Sigmoid colon (tissue), 7 donors: ENCODE results near the gene ANK2. TPM values are rescaled to one million over a fixed set of nuclear protein-coding genes. Genes with fewer than 3 reads are reported as not detected.

Source experiments
- DNase-seq: peaks from one replicate; pipeline ENCODE4 v3.0.0-alpha.2; 2019
- H3K27ac ChIP-seq, 4 donors: fragments of 200-600 bp; sonication (generic); one replicate each; pipeline ENCODE4 v1.5.1; 2016 to 2019; ENCODE audit warnings: mild to moderate bottlenecking in 1 of 4
- H3K27me3 ChIP-seq, 3 donors: fragments of 200-600 bp; sonication (generic); one replicate each; pipeline ENCODE4 v1.5.1; 2019; ENCODE audit warnings: mild to moderate bottlenecking in 1 of 3
- H3K36me3 ChIP-seq, 4 donors: fragments of 200-600 bp; sonication (generic); one replicate each; pipeline ENCODE4 v1.5.1; 2016 to 2019
- H3K4me1 ChIP-seq, 4 donors: fragments of 200-600 bp; sonication (generic); one replicate each; pipeline ENCODE4 v1.5.1; 2017 to 2019
- H3K4me3 ChIP-seq, 4 donors: fragments of 200-600 bp; sonication (generic); one replicate each; pipeline ENCODE4 v1.5.1; 2017 to 2019; ENCODE audit warnings: mild to moderate bottlenecking in 2 of 4, moderate library complexity in 1 of 4
- H3K9me3 ChIP-seq, 4 donors: fragments of 200-600 bp in 3 of 4; sonication (generic) in 3 of 4; one replicate each; pipeline versions ENCODE4 v1.5.1 to v1.6.1; 2013 to 2019
- EP300 ChIP-seq, 4 donors: sonication (generic); formaldehyde crosslinking; IDR thresholded peaks; one replicate each; pipeline ENCODE4 v1.6.1; 2017; ENCODE audit warnings: antibody characterized with exemption in 4 of 4
- POLR2A ChIP-seq, 2 donors: fragments of 450-650 bp; IDR thresholded peaks; one replicate each; pipeline ENCODE4 v1.6.1; 2016; ENCODE audit warnings: antibody characterized with exemption in 2 of 2, mild to moderate bottlenecking in 2 of 2, moderate library complexity in 2 of 2
- POLR2AphosphoS5 ChIP-seq, 4 donors: sonication (generic); formaldehyde crosslinking; IDR thresholded peaks; one replicate each; pipeline ENCODE4 v1.6.1; 2017; ENCODE audit warnings: antibody characterized with exemption in 4 of 4
- WGBS, 2 donors: extraction: QIAGEN DNeasy Blood & Tissue Kit; methylation state at CpG; one replicate each; pipeline ENCODE4 v1.1.7; 2013; 5-methylcytosine and 5-hydroxymethylcytosine counted together
- intact Hi-C: fragments of 100-400 bp; cut with DNase I; formaldehyde crosslinking; loops from one replicate; pipeline ENCODE4 v1.15.1; 2023
- polyA plus RNA-seq, 3 donors: library from polyadenylated mRNA; stranded (reverse); fragments of 200-250 nt; gene quantifications; one replicate each; pipeline ENCODE4 v1.2.3, GENCODE V29; 2013
- total RNA-seq, 4 donors: library from RNA; depleted of rRNA; stranded (reverse); fragments of >200 nt; gene quantifications; one replicate each; pipeline ENCODE4 v1.1.0, GENCODE V29; 2016
- TF ChIP-seq, protein P1 (sequence below), 4 experiments: fragments of 450-650 bp in 3 of 4; fragments of 200-600 bp in 1 of 4; IDR thresholded peaks; one replicate each; pipeline ENCODE4 v1.5.1; 2016 to 2019; ENCODE audit warnings: antibody characterized with exemption in 4 of 4, mild to moderate bottlenecking in 3 of 4, moderate library complexity in 2 of 4
- donor health status: healthy with polysubstance abuse.
- donor health status: Bipolar disorder and iron deficiency.
- donor health status: healthy.

Gene ANK2
- total and polyA plus RNA-seq, 7 donors = 1.4 to 141 (median 69.8) TPM

DNA sequence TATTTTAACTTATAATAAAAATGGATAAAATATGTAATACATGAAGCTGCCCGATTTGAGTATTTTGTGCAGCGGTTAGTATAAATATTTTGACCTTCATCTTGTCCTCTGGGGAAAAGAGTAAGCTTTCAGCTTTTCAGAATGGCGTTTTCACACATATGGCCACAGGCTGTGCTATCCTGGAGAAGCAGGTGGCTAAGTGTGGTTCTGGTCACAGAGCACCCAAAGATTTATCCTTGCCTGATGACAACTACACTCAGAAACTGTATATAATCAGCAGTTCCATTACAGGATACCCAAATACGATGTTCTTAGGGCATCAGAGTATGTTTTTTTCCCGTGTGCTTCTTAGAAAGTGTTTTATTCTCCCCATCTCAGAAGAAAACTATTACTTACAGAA lies 42.3 kb upstream of the ANK2 start:
- Histone ChIP-seq H3K4me1 (no peaks in the 10 kb centered on the region), H3K4me3 (no peak overlapping the region), H3K9me3 (no peaks in the 10 kb centered on the region), H3K36me3 (no peaks in the 10 kb centered on the region), H3K27me3 (no peaks in the 10 kb centered on the region), H3K27ac (no peak overlapping the region)
- DNase-seq = no peak
- intact Hi-C loops = no loop called here
- 79 to 80% methylated on average over 5 of the region's 5 CpGs for WGBS, 2 donors
- TF ChIP-seq POLR2AphosphoS5 (IDR thresholded peaks at IDR 0.05) = no peak
- TF ChIP-seq, protein P1, sequence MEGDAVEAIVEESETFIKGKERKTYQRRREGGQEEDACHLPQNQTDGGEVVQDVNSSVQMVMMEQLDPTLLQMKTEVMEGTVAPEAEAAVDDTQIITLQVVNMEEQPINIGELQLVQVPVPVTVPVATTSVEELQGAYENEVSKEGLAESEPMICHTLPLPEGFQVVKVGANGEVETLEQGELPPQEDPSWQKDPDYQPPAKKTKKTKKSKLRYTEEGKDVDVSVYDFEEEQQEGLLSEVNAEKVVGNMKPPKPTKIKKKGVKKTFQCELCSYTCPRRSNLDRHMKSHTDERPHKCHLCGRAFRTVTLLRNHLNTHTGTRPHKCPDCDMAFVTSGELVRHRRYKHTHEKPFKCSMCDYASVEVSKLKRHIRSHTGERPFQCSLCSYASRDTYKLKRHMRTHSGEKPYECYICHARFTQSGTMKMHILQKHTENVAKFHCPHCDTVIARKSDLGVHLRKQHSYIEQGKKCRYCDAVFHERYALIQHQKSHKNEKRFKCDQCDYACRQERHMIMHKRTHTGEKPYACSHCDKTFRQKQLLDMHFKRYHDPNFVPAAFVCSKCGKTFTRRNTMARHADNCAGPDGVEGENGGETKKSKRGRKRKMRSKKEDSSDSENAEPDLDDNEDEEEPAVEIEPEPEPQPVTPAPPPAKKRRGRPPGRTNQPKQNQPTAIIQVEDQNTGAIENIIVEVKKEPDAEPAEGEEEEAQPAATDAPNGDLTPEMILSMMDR (IDR thresholded peaks at IDR 0.05) = no peak
- no peak for TF ChIP-seq EP300 (IDR thresholded peaks at IDR 0.05)
- TF ChIP-seq POLR2A (IDR thresholded peaks at IDR 0.05) = no peak

DNA sequence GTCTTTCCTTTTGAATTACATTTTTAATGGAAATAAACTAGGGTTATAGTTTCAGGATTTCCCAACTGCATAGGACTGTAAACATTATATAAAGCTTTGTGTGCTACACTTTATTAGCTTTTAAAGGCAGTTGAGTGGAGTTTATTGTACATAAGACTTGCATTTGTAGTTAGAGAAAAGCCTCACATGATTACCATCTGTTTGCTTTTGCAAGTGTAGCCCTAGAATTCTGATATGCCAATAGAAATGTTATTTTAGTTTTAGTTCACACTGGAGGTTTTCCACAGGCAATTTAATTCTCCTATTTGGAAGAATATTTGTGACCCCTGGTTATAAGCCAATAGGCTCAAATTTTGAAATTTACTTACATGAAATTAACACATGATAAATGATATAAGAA lies 41.3 kb upstream of the ANK2 start:
- Histone ChIP-seq H3K36me3 (no peaks in the 10 kb centered on the region), H3K27me3 (no peaks in the 10 kb centered on the region), H3K4me1 (peaks cover 0 to 5% (median 0%) of the 10 kb centered on the region in 4 donors), H3K4me3 (no peak overlapping the region), H3K27ac (no peak overlapping the region), H3K9me3 (no peaks in the 10 kb centered on the region)
- DNase-seq = no peak
- intact Hi-C loops = no loop called here
- no peak for TF ChIP-seq POLR2A (IDR thresholded peaks at IDR 0.05)
- no peak for TF ChIP-seq POLR2AphosphoS5 (IDR thresholded peaks at IDR 0.05)
- no peak for TF ChIP-seq EP300 (IDR thresholded peaks at IDR 0.05)
- TF ChIP-seq, protein P1 (IDR thresholded peaks at IDR 0.05) = no peak

DNA sequence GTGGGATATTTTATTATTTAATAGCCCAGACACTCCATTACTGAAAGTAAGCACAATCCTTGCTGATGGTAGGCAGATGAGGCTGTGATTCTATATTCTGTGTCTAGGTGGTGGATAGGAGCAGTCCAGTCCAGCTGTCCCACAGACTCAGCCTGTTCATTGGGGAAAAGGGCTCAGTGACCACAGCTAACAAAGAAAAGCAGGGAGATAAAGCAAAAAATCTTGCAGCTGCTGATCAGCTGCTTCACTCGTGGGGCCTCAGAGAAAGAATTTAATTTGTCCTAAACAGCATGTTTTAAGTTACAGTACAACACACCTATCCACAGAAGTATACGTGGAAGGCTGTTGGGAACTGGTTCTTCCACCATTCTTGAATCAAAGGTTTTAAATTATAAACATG lies 40.7 kb upstream of the ANK2 start:
- no peak for DNase-seq
- H3K27me3 ChIP-seq = no peaks in the 10 kb centered on the region
- H3K4me3 ChIP-seq = no peak overlapping the region
- WGBS, 2 donors = 27 to 51% methylated on average over 2 of the region's 2 CpGs
- H3K36me3 ChIP-seq = no peaks in the 10 kb centered on the region
- H3K27ac ChIP-seq = no peak overlapping the region
- intact Hi-C loops = no loop called here
- TF ChIP-seq POLR2A (IDR thresholded peaks at IDR 0.05) = no peak
- TF ChIP-seq, protein P1 (IDR thresholded peaks at IDR 0.05) = no peak
- no peak for TF ChIP-seq POLR2AphosphoS5 (IDR thresholded peaks at IDR 0.05)
- no peak for TF ChIP-seq EP300 (IDR thresholded peaks at IDR 0.05)
- no peaks in the 10 kb centered on the region for H3K9me3 ChIP-seq
- H3K4me1 ChIP-seq = peaks cover 0 to 5% (median 0%) of the 10 kb centered on the region in 4 donors

DNA sequence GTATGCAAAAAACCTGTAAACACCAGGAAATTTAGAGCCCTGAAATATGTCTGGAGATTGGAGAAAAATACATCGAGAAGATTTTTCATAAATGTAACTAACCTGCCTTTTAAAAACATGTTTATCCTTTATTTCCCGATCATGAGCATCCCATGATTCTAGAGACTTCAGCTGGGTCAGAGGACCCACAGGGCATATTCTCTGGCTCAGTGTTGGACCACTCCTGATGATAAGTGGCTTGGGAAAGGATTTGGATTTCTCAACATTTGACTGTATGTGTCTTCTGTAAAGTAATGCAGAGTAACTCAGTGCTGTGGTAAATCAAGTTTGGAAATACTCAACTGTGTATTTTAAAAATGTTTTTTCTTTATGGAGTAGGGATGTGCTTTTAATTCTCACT lies 40.0 kb upstream of the ANK2 start:
- Histone ChIP-seq H3K9me3 (no peaks in the 10 kb centered on the region), H3K4me1 (peaks cover 0 to 5% (median 0%) of the 10 kb centered on the region in 4 donors), H3K4me3 (no peak overlapping the region), H3K27me3 (no peaks in the 10 kb centered on the region), H3K27ac (no peak overlapping the region), H3K36me3 (no peaks in the 10 kb centered on the region)
- 87 to 93% methylated on average over 2 of the region's 2 CpGs for WGBS, 2 donors
- TF ChIP-seq POLR2A (IDR thresholded peaks at IDR 0.05) (no peak), EP300 (IDR thresholded peaks at IDR 0.05) (no peak), POLR2AphosphoS5 (IDR thresholded peaks at IDR 0.05) (no peak)
- TF ChIP-seq, protein P1 (IDR thresholded peaks at IDR 0.05) = no peak
- intact Hi-C loops = no loop called here
- DNase-seq = no peak

DNA sequence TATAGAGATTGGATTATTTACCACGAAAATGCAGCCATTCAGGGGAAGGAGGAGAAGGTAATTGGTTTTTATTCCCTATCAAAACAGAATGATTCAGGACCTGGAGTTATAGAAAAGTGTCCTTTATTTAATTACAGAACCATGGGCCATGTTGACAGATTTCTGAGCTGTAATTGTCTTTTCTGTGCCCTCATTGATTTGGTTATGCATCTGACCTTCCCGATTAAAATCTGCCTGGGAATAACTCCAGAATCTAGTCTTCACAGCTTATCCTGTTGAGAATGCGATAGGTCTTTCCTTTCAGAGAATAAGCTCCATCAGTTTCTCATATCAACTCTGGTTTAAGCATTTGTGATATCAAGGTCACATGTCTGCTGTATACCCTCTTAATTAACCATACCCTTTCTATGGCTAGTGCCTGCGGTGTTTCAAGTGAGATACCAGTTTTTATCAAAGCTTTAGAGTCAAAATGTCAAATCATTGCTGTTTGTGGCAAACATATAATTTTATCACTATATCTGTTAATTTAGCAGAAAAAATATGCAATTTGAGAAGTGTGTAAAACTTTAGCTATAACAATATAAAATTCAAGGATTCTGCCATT lies 37.2 kb upstream of the ANK2 start:
- Histone ChIP-seq H3K27me3 (no peaks in the 10 kb centered on the region), H3K36me3 (no peaks in the 10 kb centered on the region), H3K4me3 (no peak overlapping the region), H3K9me3 (no peaks in the 10 kb centered on the region), H3K4me1 (peaks cover 0 to 5% (median 0%) of the 10 kb centered on the region in 4 donors), H3K27ac (no peak overlapping the region)
- intact Hi-C loops = no loop called here
- DNase-seq = no peak
- 79 to 89% methylated on average over 4 of the region's 4 CpGs for WGBS, 2 donors
- TF ChIP-seq, protein P1 (IDR thresholded peaks at IDR 0.05) = no peak
- TF ChIP-seq POLR2AphosphoS5 (IDR thresholded peaks at IDR 0.05) = no peak
- no peak for TF ChIP-seq EP300 (IDR thresholded peaks at IDR 0.05)
- TF ChIP-seq POLR2A (IDR thresholded peaks at IDR 0.05) = no peak
